ENCODE results near the gene MDFI.

The MDFI gene

DNA sequence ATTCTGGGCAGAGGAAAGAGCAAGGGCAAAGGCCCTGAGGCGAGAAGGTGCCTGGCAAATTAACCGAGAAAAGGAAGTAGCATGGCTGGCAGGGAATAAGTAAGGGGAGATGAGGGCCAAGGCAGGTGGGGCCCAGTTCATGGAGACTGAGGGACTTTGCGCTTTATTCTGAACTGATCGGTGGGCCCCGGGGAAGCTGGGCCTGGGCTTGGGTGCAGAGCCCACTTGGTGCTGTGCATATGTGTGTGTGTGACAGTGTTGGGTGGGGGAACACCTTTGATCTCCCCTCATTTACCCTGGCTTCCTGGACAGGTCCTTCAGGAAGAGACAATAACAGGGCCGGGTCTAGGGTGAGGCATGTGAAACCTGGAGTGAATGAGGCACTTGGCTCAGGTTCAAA, 2.9 kb upstream of the MDFI start:
- DNase-seq, result peak; percentile 65

DNA sequence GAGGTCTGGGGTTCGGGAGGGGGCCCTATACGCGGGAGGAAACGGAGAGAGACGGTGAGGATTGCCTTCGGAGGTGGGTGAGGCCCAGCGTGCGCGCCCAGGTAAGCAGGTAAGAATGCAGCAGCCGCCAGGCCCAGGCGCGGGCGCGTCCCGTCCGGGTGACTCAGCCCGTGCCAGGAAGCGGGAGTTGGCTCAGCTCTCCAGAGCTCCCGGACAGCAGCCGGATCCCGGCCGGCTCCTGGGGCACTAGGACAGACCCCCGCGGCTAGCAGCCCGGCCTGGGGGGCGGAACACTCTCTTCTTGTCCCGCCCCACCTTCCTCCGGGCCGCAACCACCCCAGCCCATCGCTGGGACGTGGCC, 1.5 kb upstream of the MDFI start:
- DNase-seq, result no peak

DNA sequence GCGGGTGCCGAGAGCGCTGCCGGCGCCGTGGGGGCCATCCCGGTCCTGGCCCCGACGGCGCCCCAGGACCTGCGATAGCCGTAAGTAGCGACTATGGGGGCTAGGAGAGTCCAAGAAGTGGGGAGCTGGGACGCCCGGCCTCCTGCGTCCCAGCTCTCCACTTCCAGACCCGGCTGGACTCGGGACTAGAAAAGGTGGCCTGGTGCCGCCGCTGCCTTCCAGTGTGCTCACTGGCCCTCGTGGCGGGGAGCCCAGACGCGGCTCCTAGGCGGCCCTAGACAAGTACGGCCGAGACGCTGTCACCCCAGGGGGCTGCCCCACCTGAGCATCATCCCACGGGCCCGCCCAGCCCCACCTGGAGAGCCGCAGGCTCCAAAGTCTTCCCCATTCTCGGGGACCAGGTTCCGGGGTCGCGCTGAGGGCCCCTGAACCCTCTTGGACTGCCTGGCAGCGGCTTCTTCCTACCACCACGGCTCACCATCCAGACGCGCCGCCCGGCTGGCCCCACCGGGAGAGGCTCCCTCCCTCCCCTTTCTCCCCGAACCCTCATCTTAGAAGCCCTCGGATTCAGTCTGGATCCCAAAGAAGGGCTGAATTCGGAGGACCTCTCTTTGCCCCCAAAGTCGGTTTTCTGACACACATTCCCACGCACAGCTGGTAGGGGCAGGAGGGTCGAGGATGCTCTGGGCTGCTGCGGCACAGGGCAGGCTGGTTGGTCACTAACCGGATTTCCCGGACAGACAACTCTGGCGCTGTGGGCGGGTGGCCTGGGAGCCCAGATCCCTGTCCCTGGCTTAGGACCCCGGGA, 870 bp upstream of the MDFI start:
- DNase-seq, result no peak

DNA sequence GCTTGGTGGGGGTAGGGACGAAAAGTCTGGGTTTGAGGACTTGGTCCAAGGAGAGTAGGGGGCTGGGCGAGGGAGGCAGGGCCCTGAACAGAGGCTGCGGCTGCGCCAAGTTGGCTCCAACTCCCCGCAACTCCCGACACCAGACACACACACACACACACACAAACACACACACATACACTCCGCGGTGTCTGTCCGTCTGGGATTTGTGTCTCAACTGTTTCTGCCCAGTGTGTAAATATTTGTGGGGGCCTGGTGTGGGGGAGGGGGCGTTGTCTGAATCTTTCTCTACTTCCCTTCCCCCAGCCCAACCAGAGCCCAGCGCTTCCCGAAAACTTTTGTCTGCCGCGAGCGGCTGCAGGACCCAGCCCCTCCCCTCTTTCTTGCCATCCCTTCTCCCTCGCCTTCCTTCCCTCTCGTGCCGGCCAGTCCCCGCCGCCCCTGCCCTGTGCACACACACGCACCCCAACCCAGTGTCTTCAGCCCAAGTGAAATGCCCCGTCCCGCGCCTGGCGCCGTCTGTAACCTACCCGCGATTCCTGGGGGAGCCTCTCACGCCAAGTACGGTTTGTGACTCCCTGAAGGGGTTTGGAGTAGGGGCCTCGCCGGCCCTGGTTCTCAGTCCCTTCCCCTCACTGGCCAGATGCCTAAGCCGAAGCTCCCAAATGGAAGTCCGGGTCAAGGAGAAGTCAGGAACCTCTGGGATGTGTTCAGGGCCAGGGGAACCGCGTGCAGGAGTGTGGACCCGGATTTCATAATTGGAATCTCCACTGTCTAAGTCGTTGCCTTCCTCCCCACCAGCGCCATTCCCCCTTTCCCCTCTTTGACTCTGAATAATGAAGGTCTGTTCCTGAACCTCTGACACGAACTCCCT, 904 bp downstream of the MDFI start:
- DNase-seq, result peak; percentile 72

DNA sequence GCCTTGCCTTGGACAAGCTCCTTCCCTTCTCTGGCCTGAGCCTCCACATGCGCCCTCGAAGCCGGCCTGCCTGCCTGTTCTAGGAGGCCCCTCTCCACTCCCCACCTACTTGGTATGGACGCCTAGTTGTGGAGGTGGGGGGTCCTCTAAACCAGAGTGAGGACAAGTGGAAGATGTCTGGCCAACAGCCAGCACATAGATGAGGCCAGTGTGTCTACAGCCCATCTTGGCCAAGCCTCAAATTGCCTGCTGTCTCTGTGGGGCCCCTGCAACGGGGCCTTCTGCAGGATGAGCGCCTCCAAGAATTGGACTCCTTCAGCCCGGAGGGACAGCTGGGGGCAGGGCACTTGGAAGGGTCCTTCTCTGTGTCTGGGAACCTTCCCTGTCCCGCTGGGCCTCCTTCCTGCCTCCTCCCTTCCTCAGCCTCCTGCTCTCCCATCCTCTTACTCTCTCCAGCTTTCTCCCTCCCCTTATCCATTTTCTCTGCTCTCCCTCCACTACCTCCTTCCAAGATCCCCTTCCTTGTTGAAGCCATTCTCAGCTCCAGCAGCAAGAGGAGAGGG, 1.6 kb downstream of the MDFI start:
- DNase-seq, result peak; percentile 57

DNA sequence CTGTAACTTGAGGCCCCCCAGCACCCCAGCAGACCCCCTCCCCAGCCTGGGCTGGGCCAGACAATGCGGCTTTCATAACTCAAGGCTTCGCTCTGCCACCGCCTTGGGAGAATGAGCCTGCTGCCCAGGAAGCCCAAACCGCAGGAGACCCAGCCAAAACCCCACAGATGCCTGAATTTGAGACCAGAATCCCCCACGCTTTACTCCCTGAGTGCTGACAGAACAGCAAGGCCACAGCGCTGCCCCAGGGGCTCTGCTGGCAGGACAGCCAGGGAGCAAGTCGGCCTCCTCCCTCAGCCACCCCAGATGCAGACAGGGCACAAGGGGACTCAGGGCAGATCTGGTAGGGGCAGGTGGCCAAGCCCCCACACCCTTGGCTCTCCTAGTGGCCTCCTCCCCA, 2.2 kb downstream of the MDFI start:
- DNase-seq, result no peak

DNA sequence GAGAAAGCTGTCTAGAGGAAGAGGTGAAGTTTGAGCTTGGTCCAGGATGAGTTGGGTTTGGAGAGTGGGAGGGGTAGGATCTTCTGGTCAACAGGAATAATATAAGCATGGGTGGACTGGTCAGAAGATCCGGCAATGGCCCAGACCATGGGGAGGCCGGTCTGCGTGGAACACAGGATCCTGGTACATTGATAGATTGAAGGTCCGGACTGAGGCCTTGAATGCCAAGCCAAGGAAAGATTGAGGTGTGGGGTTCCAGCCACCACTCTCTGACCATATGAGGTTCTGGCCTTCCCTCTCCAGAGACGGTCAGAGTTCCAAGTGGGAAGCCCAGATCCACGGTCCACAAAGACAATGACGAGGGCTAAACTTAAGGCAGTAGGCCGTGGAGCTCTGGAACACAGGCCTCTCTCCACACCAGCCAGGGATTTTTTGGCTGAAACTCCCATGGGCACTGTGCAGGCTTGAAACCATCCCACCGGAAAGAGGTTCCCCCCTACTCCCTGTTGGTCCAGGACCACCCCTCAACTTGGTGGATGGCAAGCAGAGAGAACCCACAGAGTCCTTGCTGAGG, 3.2 kb downstream of the MDFI start:
- no peak for DNase-seq

DNA sequence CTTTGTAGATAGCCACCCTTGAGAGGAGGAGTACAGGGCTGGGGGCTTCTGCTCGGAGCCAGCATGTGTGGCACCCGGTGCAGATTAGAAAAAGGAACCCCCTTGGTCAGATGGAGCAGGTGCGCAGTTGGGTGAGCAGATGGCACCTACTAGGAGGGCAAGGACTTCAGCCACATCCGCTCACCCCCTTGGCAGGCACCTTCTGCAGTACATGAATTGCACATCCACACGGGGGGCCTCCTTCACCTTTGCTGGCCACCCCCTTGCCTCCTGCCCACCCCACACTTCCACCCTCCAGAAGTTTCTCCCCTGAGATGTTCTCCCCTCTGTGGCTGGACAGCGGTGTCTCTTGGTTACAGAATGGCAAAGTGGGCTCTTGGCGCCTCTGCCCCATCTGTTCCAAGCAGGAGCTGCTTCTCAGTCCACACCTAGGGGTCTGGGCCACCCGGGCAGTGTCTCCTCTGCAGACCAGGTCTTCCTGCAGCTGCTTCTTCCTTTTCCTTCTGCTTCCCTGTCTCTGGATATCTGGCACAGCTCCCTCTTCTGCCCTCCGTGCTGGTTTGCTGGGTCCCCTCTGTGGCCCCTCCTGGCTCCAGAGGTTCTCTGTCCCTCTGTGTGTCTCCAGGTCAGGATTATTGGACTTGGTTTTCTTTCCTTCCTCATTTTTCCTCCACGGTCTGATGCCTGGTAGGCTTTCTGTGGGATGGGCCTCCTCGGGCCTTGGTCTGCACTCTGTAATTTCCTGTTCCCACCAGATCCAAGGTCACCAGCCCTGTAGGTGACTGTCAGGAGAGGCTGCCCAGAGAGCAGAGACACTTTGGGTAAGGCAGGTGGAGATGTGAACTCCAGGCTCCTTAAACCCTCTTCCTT, 4.1 kb downstream of the MDFI start:
- DNase-seq, result peak; percentile 60

DNA sequence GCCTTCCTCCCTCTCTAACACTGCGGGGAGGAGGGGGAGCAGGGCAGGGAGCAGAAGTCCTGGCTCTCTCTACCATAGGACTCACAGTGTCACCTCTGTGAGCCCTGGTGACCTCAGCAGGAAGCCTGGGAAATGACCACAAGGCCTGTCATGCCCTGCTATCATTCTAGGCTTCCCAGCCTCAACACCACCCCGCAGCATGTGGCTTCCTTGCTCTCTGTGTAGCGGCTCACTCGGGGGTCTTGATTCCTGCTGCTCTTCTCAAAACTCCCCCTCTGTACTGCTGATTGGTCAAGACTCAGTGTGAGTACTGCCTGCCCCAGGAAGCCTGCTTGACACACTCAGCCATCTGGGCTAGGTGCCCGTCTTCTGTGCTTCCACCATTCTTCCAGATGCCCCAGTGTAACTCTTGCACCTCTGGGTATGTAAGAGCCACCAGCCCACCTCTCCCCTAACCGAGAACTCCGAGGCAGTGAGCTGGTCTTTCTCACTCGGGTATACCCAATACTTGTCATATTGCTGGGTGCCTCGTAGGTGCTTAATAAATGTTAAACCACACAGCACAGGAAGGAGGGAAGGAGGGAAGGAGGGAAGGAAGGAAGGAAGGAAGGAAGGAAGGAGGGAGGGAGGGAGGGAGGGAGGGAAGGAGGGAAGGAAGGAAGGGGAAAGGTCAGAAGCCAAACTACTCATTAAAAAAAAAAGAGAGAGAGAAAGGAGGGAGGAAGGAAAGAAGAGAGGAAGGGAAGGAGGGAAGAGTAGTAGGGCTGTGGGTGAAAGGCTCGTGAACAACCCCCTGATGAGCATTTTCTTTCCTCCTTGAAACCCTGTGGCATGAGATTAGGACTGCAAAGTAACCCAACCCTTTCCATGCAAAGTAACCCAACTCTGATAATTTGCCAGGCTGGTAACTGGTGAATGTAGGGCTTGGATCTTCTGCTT, 5.0 kb downstream of the MDFI start:
- peak; percentile 35 for DNase-seq

DNA sequence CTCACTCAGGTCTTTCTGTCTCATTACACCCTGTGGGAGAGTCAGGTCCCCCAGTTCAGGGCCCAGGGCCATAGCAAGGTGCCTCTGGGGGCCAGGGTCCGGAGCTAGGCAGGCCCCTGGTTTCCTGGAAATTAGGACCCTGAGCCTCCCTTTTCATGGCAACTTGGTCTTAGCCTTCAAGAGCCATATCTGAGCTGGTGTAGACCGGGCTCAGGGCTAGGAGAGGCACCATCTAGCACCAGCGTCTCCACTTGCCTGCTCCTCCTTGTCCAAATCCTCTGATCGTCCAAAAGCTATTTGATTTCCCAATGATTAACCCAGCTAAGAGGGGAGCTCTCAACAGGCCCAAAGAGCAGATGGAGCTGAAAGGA, 5.6 kb downstream of the MDFI start:
- DNase-seq, result no peak

DNA sequence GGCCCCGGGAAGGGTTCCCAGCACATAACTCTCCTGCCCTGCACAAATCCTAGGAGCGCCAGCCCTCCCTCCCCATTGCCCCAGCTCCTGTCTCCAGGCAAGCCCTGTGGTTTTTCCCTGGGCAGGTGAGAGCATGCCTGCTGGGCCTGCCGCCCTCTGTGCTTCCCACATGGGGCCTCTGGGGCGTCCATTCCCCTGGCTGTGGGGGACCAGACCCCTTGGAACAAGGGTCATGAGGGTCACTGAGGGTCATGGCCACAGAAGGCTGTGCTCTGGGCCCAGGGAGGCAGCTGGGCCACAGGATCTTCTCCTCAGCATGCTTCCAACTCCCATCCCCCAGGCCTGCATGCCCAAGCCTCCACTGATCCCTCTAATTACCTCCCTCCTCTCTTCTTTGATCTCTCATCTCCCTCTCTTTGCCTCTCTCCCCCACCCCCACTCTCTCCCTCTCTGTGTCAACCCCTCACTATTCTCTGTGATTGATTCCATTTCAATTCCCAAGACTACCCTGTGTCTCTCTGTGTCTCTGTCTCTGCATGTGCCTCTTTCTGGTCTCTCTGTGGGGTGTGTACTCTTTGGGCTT, 6.1 kb downstream of the MDFI start:
- peak; percentile 94 for DNase-seq

DNA sequence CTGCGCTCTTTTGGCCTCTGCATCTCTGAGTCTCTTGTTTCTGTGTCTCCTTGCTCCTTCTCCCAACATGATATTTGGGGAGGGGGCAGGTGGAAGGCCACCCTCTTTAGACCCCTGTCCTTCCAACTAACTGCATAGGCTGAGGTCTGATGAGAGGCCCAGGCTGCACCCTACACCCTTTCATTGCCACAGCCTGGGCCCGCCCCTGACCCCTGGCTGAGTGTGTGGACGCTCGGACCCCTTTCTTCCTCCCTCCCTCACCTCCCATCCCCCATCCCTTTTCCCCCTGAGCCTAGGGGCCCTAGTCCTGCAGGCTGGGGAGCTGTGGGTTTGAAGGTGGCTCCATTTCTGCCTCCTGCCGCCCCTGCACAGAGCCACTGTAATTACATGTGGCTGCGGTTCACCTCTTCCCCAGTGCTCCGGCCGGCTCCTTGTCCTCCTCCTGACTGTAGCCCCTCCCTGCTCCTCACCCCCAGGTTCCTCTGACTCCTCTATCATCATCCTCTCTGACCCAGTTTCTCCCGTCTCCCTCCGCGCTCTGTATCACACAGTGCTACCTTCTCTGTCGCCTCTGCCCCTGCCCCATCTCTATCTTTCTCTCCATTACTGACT, 6.8 kb downstream of the MDFI start:
- peak; percentile 73 for DNase-seq

DNA sequence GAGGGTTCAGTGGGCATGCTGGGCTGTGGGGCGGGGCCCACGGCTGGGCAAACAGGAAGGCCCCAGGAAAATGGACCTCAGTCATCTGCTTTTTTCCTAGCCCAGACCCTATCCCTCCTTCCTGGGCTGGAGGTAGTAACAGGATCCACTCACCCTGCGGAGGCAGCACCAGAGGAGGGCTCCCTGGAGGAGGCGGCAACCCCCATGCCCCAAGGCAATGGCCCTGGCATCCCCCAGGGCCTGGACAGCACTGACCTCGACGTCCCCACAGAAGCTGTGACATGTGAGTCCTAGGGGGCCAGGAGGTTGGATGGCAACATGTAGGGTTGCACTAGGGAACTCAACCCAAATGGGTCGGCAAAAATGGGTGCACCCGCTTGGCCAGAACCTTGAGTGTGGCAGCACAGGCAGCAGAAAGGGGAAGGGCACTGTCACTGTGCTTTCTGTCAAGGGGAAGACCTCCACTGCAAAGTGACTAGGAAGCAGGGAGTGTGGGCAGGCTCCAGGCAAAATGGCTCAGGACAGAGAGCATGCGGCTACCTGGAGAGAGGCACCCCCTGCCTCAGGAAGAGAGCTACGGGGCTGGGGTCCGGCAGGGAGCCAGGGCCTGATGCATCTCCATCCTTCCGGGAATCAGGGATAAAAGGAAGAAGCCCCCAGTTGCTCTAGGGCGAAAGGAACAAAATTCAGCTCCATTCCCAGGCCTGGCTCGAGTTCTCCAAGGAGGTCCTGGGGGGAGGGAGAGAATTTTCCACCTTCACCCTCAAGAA, 7.9 kb downstream of the MDFI start:
- DNase-seq, result peak; percentile 49

DNA sequence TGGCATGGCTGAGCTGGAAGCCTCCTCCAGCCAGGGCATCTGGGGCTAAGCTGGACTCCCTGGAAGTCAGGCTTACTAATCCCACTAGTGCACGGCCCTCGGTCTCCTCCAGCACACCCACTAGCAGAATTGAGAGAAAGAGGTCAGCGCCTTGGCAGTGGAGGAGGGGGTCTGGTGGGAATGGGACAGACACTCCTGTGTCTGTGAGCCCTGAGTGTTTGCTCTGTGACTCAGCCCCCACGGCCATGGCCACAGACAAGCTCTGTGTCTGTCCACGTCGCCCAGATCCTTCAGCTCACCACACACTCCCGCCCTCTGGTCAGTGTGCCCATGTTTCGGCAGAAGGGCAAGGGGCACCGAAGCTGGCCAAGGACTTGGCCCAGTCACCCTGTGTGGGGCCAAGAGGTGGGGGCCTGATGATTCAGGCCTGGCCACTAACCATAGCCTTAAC, 8.8 kb downstream of the MDFI start:
- DNase-seq, result no peak

DNA sequence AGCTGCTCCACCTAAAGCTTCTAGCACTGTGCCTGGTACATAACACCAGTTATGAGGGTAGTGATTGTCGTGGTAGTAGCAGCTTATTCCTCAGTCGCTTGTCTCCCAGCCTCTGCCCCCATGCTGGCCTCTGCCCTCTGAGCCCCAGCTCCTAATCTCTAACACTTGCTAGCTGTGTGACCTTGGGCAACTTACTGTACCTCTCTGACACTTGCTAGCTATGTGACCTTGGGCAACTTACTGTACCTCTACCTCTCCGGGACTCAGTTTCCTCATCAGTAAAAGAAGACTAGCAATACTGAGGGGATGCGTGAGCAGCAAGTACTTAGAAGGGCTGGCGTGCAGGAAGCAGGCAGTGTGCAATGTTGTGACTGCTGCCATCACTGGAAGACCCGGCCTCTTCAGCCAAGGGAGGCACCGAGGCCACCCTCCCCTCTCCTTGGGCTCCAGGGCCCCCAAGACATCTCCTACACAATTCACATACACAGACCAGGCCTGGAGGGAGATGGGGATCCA, 9.9 kb downstream of the MDFI start:
- no peak for DNase-seq

DNA sequence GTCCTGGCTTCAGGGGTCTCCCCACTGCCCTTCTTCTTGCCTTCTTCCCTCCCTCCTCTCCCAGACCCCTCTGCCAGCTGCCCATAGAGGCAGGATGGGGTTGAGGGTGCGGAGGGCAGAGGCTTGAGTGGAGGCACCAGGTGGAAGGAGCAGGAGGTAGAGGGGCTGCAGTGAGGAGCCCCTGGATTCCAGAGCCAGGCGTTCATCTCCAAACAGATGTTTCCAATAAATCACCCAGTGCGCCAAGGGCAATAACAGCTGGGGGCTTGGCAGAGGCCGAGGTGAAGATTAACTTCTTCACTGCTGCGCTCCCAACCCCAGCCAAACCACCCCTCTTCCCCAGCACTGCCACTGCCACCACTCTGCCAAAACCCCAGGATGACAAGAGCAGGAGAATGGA, 10.7 kb downstream of the MDFI start:
- DNase-seq, result no peak

DNA sequence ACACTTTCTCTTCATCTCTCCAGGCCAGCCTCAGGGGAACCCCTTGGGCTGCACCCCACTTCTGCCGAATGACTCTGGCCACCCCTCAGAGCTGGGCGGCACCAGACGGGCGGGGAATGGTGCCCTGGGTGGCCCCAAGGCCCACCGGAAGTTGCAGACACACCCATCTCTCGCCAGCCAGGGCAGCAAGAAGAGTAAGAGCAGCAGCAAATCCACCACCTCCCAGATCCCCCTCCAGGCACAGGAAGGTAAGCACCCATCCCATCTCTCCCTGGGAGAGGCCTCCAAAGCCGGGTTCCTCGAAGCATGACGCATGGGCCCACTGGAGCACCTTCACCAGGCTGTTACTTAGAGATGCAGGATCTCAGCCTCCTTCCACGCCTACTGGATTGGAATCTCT, 11.3 kb downstream of the MDFI start:
- DNase-seq, result no peak

DNA sequence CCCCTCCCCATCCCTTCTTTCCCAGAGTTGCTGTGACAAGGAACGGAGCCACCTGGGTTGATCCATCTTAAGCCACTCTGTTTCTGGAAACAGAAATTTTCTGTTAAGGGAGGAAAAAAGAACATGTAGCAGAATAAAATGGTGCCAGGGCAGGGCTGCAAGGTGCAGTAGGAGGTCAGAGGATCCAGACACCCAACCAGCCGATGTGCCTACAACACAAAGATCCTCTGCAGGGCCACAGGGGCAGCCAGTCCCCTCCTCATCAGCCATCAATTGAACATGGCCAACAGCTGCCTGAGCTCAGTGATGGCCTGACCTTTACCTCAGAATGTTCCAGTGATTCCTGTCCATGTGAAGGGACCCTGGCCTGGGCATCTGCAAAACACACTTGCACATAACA, 11.9 kb downstream of the MDFI start:
- DNase-seq, result no peak

DNA sequence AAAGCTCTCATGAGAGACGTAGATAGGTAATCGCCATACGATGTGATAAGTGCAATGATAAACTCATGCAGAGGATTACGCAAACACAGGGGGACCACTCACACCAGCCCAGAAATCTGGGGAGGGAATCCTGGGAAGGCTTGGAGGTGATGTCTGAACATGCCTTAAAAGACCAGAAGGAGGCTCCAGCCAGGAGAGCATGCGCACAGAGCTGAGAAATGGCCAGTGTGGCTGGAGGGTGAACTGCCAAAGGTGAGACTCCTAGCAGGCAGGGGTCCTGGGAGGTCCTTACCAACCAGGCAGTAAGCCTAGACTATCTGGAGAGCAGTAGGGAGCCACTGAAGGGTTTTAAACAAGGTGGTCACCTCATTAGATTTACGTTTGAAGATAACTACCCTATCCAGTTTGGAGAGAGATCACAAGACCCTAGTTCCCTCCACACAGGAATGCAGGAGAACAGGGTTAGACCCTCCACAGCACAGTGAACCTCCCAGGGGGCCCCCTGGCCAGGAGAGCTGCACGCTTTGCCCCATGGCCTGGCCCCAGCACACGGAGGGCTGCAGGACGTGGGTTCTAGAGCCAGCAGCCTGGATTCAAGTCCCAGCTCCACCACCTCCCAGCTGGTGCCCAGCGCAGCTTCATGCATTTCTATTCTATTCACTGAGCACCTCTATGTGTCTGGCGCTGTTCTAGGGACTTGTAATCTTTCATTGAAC, 13.1 kb downstream of the MDFI start:
- no peak for DNase-seq

Data from NCI-H69 (cell line).